ENCODE data around the gene NUMBL. TPM values are rescaled to one million over a fixed set of nuclear protein-coding genes. Genes with fewer than 3 reads are reported as not detected.

Gene NUMBL
- total RNA-seq, 1 experiment from 2014 or later, result 14.5 TPM

DNA sequence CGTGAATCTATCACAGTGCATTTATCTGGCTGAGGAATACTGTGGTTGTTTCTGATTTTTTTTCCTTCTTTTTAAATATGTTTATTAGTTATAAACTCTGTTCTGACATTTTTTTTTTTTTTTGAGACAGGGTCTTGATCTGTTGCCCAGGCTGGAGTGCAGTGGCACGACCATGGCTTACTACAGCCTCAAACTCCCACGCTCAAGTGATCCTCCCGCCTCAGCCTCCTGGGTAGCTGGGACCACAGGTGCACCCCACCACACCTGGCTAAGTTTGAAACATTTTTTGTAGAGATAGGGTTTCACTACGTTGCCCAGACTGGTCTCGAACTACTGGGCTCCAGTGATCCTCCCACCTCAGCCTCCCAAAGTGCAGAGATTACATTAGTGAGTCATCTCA, 6.6 kb upstream of the NUMBL start:
- ChIA-PET POLR2A (ENCODE audit: unreplicated experiment) (no interaction called here), CTCF (no interaction called here)
- ATAC-seq, result no peak
- Histone ChIP-seq H2AFZ (ENCODE audit: low read length) (no peak overlapping the region), H3K9me3 (ENCODE audit: low read length) (no peaks in the 10 kb centered on the region), H3K9ac (ENCODE audit: low read length) (no peak overlapping the region), H3F3A (ENCODE audit: low read length, unreplicated experiment) (no peaks in the 10 kb centered on the region), H3K36me3 (ENCODE audit: low read depth, low read length) (no peaks in the 10 kb centered on the region), H4K20me1 (ENCODE audit: low read length) (no peaks in the 10 kb centered on the region), H3K4me3 (ENCODE audit: low read length) (no peak overlapping the region), H3K27ac (ENCODE audit: low read length) (no peak overlapping the region), H3K4me1 (ENCODE audit: insufficient read depth, low read length) (no peaks in the 10 kb centered on the region), H3K9me2 (replicated peaks; ENCODE audit: low read length) (no peaks in the 10 kb centered on the region), H3K4me2 (ENCODE audit: low read length) (no peak overlapping the region), H3K79me2 (ENCODE audit: low read length) (no peaks in the 10 kb centered on the region), H3K27me3 (ENCODE audit: low read length) (no peaks in the 10 kb centered on the region)
- TF ChIP-seq, protein P1, sequence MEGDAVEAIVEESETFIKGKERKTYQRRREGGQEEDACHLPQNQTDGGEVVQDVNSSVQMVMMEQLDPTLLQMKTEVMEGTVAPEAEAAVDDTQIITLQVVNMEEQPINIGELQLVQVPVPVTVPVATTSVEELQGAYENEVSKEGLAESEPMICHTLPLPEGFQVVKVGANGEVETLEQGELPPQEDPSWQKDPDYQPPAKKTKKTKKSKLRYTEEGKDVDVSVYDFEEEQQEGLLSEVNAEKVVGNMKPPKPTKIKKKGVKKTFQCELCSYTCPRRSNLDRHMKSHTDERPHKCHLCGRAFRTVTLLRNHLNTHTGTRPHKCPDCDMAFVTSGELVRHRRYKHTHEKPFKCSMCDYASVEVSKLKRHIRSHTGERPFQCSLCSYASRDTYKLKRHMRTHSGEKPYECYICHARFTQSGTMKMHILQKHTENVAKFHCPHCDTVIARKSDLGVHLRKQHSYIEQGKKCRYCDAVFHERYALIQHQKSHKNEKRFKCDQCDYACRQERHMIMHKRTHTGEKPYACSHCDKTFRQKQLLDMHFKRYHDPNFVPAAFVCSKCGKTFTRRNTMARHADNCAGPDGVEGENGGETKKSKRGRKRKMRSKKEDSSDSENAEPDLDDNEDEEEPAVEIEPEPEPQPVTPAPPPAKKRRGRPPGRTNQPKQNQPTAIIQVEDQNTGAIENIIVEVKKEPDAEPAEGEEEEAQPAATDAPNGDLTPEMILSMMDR (conservative IDR thresholded peaks at IDR 0.05; ENCODE audit: low read depth, low read length), result no peak
- TF ChIP-seq EZH2phosphoT487 (IDR thresholded peaks at IDR 0.05; ENCODE audit: borderline replicate concordance, low read length), result no peak
- no peak for TF ChIP-seq EZH2 (IDR thresholded peaks at IDR 0.05; ENCODE audit: low read length, unreplicated experiment)
- DNase-seq, result no peak
- intact Hi-C loops (cut with micrococcal nuclease), result no loop called here
- no TSS peak for BruUV-seq (replicated peaks)

DNA sequence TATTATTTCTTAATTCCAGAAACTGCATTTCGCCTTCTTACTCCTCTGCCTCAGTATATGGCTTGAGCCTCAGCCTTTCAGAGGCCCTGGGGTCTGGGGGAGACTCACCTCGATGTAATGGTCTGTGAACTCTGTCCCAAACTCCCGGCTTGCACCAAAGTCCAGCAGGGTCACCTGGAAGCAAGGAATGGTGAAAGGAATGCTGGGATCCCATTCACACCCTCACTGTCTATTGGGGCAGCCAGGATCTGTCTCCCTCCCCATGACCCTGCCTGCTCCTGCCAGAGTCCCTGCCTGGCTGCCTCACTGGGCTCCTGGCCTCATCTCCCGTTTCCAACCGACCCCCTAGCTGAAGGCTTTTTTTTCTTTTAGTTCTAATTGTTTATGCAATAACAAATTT, 5.4 kb upstream of the NUMBL start:
- peaks cover 5% of the 10 kb centered on the region for H3K4me1 ChIP-seq (ENCODE audit: insufficient read depth, low read length)
- no TSS peak for BruUV-seq (replicated peaks)
- H3F3A ChIP-seq (ENCODE audit: low read length, unreplicated experiment), result no peaks in the 10 kb centered on the region
- no peaks in the 10 kb centered on the region for H4K20me1 ChIP-seq (ENCODE audit: low read length)
- ATAC-seq, result no peak
- TF ChIP-seq EZH2phosphoT487 (IDR thresholded peaks at IDR 0.05; ENCODE audit: borderline replicate concordance, low read length) (no peak), EZH2 (IDR thresholded peaks at IDR 0.05; ENCODE audit: low read length, unreplicated experiment) (no peak)
- TF ChIP-seq, protein P1 (conservative IDR thresholded peaks at IDR 0.05; ENCODE audit: low read depth, low read length), result no peak
- H3K4me3 ChIP-seq (ENCODE audit: low read length), result no peak overlapping the region
- H3K9me2 ChIP-seq (replicated peaks; ENCODE audit: low read length), result no peaks in the 10 kb centered on the region
- ChIA-PET CTCF (no interaction called here), POLR2A (ENCODE audit: unreplicated experiment) (no interaction called here)
- intact Hi-C loops (cut with micrococcal nuclease), result no loop called here
- H3K4me2 ChIP-seq (ENCODE audit: low read length), result no peak overlapping the region
- H3K9ac ChIP-seq (ENCODE audit: low read length), result no peak overlapping the region
- no peaks in the 10 kb centered on the region for H3K27me3 ChIP-seq (ENCODE audit: low read length)
- H3K27ac ChIP-seq (ENCODE audit: low read length), result no peak overlapping the region
- H3K79me2 ChIP-seq (ENCODE audit: low read length), result no peaks in the 10 kb centered on the region
- H3K9me3 ChIP-seq (ENCODE audit: low read length), result no peaks in the 10 kb centered on the region
- no peak for DNase-seq
- H2AFZ ChIP-seq (ENCODE audit: low read length), result no peak overlapping the region
- no peaks in the 10 kb centered on the region for H3K36me3 ChIP-seq (ENCODE audit: low read depth, low read length)

DNA sequence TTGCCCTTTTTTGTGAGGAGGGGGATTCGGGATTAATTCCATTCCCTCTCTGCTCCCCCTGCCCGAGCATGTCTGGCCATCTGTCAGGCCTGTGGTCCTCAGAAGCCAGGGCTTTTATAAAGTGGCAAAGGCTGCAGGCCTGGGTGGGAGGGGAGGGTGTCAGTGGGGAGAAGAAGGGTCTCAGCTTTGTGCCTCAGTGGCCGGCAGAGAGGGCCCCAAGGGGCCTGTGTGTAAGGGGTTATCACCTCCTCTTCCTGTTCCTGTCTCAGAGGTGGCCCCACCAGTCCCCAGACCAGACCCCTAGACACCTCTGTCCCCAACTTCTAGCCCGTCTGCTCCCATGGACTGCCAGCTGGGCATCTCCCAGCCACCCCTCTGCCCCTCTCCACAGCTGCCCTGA, 3.4 kb upstream of the NUMBL start:
- Histone ChIP-seq H3K27me3 (ENCODE audit: low read length) (no peaks in the 10 kb centered on the region), H3K36me3 (ENCODE audit: low read depth, low read length) (no peaks in the 10 kb centered on the region), H3K9me3 (ENCODE audit: low read length) (no peaks in the 10 kb centered on the region), H3K4me2 (ENCODE audit: low read length) (no peak overlapping the region), H3K4me1 (ENCODE audit: insufficient read depth, low read length) (peaks cover 18% of the 10 kb centered on the region), H3K27ac (ENCODE audit: low read length) (no peak overlapping the region), H3F3A (ENCODE audit: low read length, unreplicated experiment) (no peaks in the 10 kb centered on the region), H3K9me2 (replicated peaks; ENCODE audit: low read length) (no peaks in the 10 kb centered on the region), H3K79me2 (ENCODE audit: low read length) (peaks cover 13% of the 10 kb centered on the region), H3K9ac (ENCODE audit: low read length) (no peak overlapping the region), H2AFZ (ENCODE audit: low read length) (no peak overlapping the region), H4K20me1 (ENCODE audit: low read length) (no peaks in the 10 kb centered on the region), H3K4me3 (ENCODE audit: low read length) (no peak overlapping the region)
- DNase-seq, result no peak
- TF ChIP-seq EZH2phosphoT487 (IDR thresholded peaks at IDR 0.05; ENCODE audit: borderline replicate concordance, low read length), result no peak
- no peak for TF ChIP-seq EZH2 (IDR thresholded peaks at IDR 0.05; ENCODE audit: low read length, unreplicated experiment)
- TF ChIP-seq, protein P1 (conservative IDR thresholded peaks at IDR 0.05; ENCODE audit: low read depth, low read length), result no peak
- intact Hi-C loops (cut with micrococcal nuclease), result no loop called here
- POLR2A ChIA-PET (ENCODE audit: unreplicated experiment), result no interaction called here
- CTCF ChIA-PET, result no interaction called here
- no peak for ATAC-seq
- BruUV-seq (replicated peaks), result no TSS peak

All from PC-3 (cell line).